Liver (tissue), 3 donors: ENCODE measurements around the gene CCDC192.

Source experiments
- RAD21 ChIP-seq, 2 donors: IDR thresholded peaks; 2 replicates each; pipeline ENCODE4 v1.6.1; 2016; ENCODE audit warnings: antibody characterized with exemption in 2 of 2, mild to moderate bottlenecking in 2 of 2
- REST ChIP-seq: IDR thresholded peaks from 2 replicates; pipeline ENCODE4 v1.6.1; 2016; ENCODE audit warnings: antibody characterized with exemption, mild to moderate bottlenecking
- TAF1 ChIP-seq: conservative IDR thresholded peaks from 2 replicates; pipeline ENCODE4 v1.6.1; 2016; ENCODE audit warnings: antibody characterized with exemption, mild to moderate bottlenecking
- TF ChIP-seq, protein P1 (sequence below): fragments of 150-350 bp; IDR thresholded peaks from 2 replicates; pipeline ENCODE4 v1.5.1; 2017; ENCODE audit warnings: improper control_type of control experiment, low read depth, low read length; ENCODE audit not compliant: missing input control
- TF ChIP-seq, protein P2 (sequence below): IDR thresholded peaks from 2 replicates; pipeline ENCODE4 v1.6.1; 2016; ENCODE audit warnings: antibody characterized with exemption
- donor health status: healthy.
- donor health status: healthy.

GRCh38 chr5:127863161-127863560 is 160.0 kb downstream of the CCDC192 start:
- TF ChIP-seq, protein P1, sequence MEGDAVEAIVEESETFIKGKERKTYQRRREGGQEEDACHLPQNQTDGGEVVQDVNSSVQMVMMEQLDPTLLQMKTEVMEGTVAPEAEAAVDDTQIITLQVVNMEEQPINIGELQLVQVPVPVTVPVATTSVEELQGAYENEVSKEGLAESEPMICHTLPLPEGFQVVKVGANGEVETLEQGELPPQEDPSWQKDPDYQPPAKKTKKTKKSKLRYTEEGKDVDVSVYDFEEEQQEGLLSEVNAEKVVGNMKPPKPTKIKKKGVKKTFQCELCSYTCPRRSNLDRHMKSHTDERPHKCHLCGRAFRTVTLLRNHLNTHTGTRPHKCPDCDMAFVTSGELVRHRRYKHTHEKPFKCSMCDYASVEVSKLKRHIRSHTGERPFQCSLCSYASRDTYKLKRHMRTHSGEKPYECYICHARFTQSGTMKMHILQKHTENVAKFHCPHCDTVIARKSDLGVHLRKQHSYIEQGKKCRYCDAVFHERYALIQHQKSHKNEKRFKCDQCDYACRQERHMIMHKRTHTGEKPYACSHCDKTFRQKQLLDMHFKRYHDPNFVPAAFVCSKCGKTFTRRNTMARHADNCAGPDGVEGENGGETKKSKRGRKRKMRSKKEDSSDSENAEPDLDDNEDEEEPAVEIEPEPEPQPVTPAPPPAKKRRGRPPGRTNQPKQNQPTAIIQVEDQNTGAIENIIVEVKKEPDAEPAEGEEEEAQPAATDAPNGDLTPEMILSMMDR: no peak
- TF ChIP-seq REST: no peak
- TF ChIP-seq, protein P2, sequence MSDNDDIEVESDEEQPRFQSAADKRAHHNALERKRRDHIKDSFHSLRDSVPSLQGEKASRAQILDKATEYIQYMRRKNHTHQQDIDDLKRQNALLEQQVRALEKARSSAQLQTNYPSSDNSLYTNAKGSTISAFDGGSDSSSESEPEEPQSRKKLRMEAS: no peak
- no peak for TF ChIP-seq TAF1
- TF ChIP-seq RAD21 (IDR thresholded peaks at IDR 0.05): no peak
